PFSK-1 (cell line): Measurements from ENCODE around the gene VSIG10L2.

Source experiments
- POLR2AphosphoS5 ChIP-seq: IDR thresholded peaks from 2 replicates; pipeline ENCODE4 v1.6.1; 2012; ENCODE audit warnings: low read depth, mild to moderate bottlenecking, control low read depth, low read length, moderate library complexity
- REST ChIP-seq, 2 experiments: IDR thresholded peaks; 2 replicates each; pipeline versions ENCODE4 v1.6.1 to v1.8.0; 2011 to 2012; ENCODE audit warnings: low read depth in 2 of 2, low read length in 2 of 2, control low read depth in 1 of 2, inconsistent platforms in 1 of 2, mild to moderate bottlenecking in 1 of 2, moderate library complexity in 1 of 2; ENCODE audit not compliant: insufficient read depth in 1 of 2
- SIN3A ChIP-seq: IDR thresholded peaks from 2 replicates; pipeline ENCODE4 v1.6.1; 2012; ENCODE audit warnings: mild to moderate bottlenecking, low read length, moderate library complexity, borderline replicate concordance; ENCODE audit not compliant: insufficient read depth

GRCh38 chr11:125980436-125980835, 34.6 kb downstream of the VSIG10L2 start:
- TF ChIP-seq REST (IDR thresholded peaks at IDR 0.05; ENCODE audit: insufficient read depth in 1 of 2, low read depth in 2 of 2, low read length in 2 of 2) (no peak), POLR2AphosphoS5 (no peak), SIN3A (no peak)
